DND-41 (cell line): ENCODE results near the gene MACROD2.

Experiments used
- ATAC-seq: fragments of 200-7000 bp; cut with Tn5 transposase; 3 replicates; pipeline ENCODE4 v1.9.1; 2021; ENCODE audit warnings: low read depth; ENCODE audit not compliant: insufficient read depth
- DNase-seq: peaks from one replicate; pipeline ENCODE4 v3.0.0-alpha.2; 2020
- H2AFZ ChIP-seq: 2 replicates; pipeline ENCODE4 v1.6.0; 2012; ENCODE audit warnings: low read depth, low read length
- H3K27ac ChIP-seq: 2 replicates; pipeline ENCODE4 v1.5.1; 2012; ENCODE audit warnings: low read length, inconsistent platforms
- H3K27me3 ChIP-seq: fragments of 200-600 bp; sonication (generic); 2 replicates; pipeline ENCODE4 v1.6.0; 2012; ENCODE audit warnings: low read length, mild to moderate bottlenecking, inconsistent platforms; ENCODE audit not compliant: insufficient read depth, poor library complexity
- H3K36me3 ChIP-seq: 2 replicates; pipeline ENCODE4 v1.5.1; 2012; ENCODE audit warnings: low read length, inconsistent platforms; ENCODE audit not compliant: insufficient read depth
- H3K4me1 ChIP-seq: 2 replicates; pipeline ENCODE4 v1.5.1; 2012; ENCODE audit warnings: mild to moderate bottlenecking, low read length; ENCODE audit not compliant: insufficient read depth
- H3K4me2 ChIP-seq: 2 replicates; pipeline ENCODE4 v1.6.0; 2012; ENCODE audit warnings: mild to moderate bottlenecking, moderate library complexity, low read length, inconsistent platforms; ENCODE audit not compliant: insufficient read depth
- H3K4me3 ChIP-seq, 2 experiments: fragments of 200-600 bp in 1 of 2; shearing (Covaris generic) in 1 of 2; 2 replicates each; pipeline ENCODE4 v1.5.1; 2012 to 2016; ENCODE audit warnings: inconsistent platforms in 2 of 2, low read length in 2 of 2, mild to moderate bottlenecking in 2 of 2, low read depth in 1 of 2, moderate library complexity in 1 of 2
- H3K79me2 ChIP-seq: 2 replicates; pipeline ENCODE4 v1.6.0; 2012; ENCODE audit warnings: low read length, inconsistent platforms; ENCODE audit not compliant: insufficient read depth
- H3K9ac ChIP-seq: 2 replicates; pipeline ENCODE4 v1.6.0; 2012; ENCODE audit warnings: low read depth, mild to moderate bottlenecking, inconsistent platforms, low read length, moderate library complexity
- H3K9me3 ChIP-seq: 2 replicates; pipeline ENCODE4 v1.5.1; 2012; ENCODE audit warnings: low read length, moderate library complexity, mild to moderate bottlenecking, inconsistent platforms; ENCODE audit not compliant: insufficient read depth, severe bottlenecking
- H4K20me1 ChIP-seq: 2 replicates; pipeline ENCODE4 v1.6.0; 2012; ENCODE audit warnings: low read length; ENCODE audit not compliant: insufficient read depth
- CTCF ChIP-seq: IDR thresholded peaks from 2 replicates; pipeline ENCODE4 v1.5.1; 2012; ENCODE audit warnings: borderline replicate concordance, low read length, moderate library complexity, mild to moderate bottlenecking; ENCODE audit not compliant: poor library complexity, severe bottlenecking; ENCODE audit errors: extremely low read depth
- EZH2 ChIP-seq: IDR thresholded peaks from 3 replicates; pipeline ENCODE4 v1.6.1; 2012; ENCODE audit warnings: borderline replicate concordance, low read depth, mild to moderate bottlenecking, moderate library complexity, low read length, inconsistent platforms; ENCODE audit not compliant: severe bottlenecking

Gene MACROD2

GRCh38 chr20:14957402-14957801 is 962.1 kb downstream of the MACROD2 start:
- Histone ChIP-seq H3K4me1 (no peaks in the 10 kb centered on the region), H3K9ac (no peak overlapping the region), H2AFZ (no peak overlapping the region), H3K36me3 (no peaks in the 10 kb centered on the region), H4K20me1 (no peaks in the 10 kb centered on the region), H3K27me3 (no peaks in the 10 kb centered on the region), H3K4me2 (no peak overlapping the region), H3K79me2 (no peaks in the 10 kb centered on the region), H3K27ac (no peak overlapping the region), H3K4me3 (no peak overlapping the region), H3K9me3 (no peaks in the 10 kb centered on the region)
- TF ChIP-seq CTCF (no peak), EZH2 (no peak)
- DNase-seq (no peak), ATAC-seq (no peak)

DNA sequence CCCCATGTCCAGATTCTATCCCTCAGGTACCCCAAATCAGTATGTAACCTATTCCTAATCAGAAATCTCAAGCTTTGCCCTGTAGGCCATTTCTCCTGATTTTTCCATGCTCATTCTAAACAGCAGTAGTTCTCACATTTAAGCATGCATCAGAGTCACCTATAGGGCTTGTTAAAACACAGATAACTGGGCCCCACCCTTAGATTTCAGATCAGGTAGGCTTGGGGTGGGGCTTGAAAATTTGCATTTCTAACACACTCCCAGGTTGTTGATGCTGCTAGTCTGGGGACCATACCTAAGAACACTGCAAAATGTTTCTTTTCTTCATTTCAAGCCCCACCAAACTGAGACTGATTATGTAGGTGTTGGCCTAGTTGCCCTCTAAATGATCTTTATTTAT is 963.3 kb downstream of the MACROD2 start:
- no peak overlapping the region for H2AFZ ChIP-seq

DNA sequence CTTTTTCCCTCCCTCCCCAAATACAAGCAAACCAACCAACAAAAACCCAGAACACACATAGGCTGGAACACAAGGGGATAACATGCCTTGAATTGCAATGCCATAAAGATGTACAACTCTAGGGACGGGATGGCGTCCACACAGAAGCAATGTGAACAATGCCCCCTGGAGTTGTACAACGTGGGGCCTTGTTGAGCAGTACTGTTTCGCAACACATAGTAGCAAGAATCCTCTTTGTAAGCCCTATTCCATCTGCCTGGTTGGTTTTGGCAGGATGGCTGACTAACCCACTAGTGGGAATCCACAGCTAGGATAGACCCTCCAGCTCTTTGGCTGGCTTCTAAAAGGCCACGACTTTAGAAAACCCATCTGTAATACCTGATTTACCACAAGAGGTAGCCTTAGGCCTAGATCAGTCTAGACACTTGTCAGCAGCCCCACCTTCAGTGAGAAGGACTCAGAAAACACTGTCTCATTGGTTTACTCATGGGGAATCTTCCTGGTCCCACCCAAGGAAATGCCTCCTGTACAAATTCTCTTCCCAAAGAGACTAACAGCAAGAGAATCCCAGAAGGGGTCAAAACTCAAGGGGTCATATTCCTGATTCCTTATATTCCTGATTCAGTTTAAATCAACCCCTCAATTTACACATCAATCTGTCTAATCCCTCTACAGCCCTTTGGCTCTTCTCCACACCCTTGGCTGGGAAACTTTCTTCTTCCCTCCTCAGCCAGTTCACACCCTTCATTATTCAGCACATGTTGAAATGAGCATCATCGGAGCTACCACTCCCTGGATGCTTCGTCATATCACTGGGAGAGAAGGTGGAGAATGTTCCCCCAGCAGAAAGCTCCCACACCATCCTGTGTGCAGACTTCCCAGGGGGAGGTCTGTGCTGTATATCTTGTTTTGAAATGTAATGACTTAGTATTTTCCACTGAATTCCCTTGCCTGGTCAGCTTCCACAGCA is 964.5 kb downstream of the MACROD2 start:
- Histone ChIP-seq H3K9ac (no peak overlapping the region), H3K27me3 (no peaks in the 10 kb centered on the region), H2AFZ (no peak overlapping the region), H3K4me3 (no peak overlapping the region), H3K4me1 (no peaks in the 10 kb centered on the region), H3K27ac (no peak overlapping the region), H3K79me2 (no peaks in the 10 kb centered on the region), H3K4me2 (no peak overlapping the region), H3K36me3 (no peaks in the 10 kb centered on the region), H3K9me3 (no peaks in the 10 kb centered on the region), H4K20me1 (no peaks in the 10 kb centered on the region)
- ATAC-seq = no peak
- TF ChIP-seq CTCF = no peak
- no peak for TF ChIP-seq EZH2
- DNase-seq = no peak

More for the DNA sequence above, 963.3 kb downstream of the MACROD2 start:
- no peaks in the 10 kb centered on the region for H4K20me1 ChIP-seq
- no peaks in the 10 kb centered on the region for H3K9me3 ChIP-seq
- H3K4me1 ChIP-seq = no peaks in the 10 kb centered on the region
- H3K27ac ChIP-seq = no peak overlapping the region
- DNase-seq (no peak), ATAC-seq (no peak)
- H3K27me3 ChIP-seq = no peaks in the 10 kb centered on the region
- no peaks in the 10 kb centered on the region for H3K36me3 ChIP-seq
- no peak for TF ChIP-seq EZH2
- TF ChIP-seq CTCF = no peak
- no peak overlapping the region for H3K9ac ChIP-seq
- H3K4me2 ChIP-seq = no peak overlapping the region
- no peak overlapping the region for H3K4me3 ChIP-seq
- H3K79me2 ChIP-seq = no peaks in the 10 kb centered on the region
